IPS-18c (cell line): ENCODE measurements around the gene ZNF217.
"Not testable (repeated sequence)": the region's sequence is repeated elsewhere in the genome, so short reads cannot be mapped to it uniquely, and the experiment has no call there.

Experiments used
- H3K4me3 ChIP-seq: 2 replicates; pipeline ENCODE4 v1.7.0; 2013; ENCODE audit warnings: low read depth, mild to moderate bottlenecking, low read length, moderate library complexity; ENCODE audit not compliant: insufficient read depth
- H3K9me3 ChIP-seq: one replicate; pipeline ENCODE4 v1.6.1; 2013; ENCODE audit warnings: mild to moderate bottlenecking, low read length, moderate library complexity; ENCODE audit not compliant: control insufficient read depth, insufficient read depth

Gene ZNF217

DNA sequence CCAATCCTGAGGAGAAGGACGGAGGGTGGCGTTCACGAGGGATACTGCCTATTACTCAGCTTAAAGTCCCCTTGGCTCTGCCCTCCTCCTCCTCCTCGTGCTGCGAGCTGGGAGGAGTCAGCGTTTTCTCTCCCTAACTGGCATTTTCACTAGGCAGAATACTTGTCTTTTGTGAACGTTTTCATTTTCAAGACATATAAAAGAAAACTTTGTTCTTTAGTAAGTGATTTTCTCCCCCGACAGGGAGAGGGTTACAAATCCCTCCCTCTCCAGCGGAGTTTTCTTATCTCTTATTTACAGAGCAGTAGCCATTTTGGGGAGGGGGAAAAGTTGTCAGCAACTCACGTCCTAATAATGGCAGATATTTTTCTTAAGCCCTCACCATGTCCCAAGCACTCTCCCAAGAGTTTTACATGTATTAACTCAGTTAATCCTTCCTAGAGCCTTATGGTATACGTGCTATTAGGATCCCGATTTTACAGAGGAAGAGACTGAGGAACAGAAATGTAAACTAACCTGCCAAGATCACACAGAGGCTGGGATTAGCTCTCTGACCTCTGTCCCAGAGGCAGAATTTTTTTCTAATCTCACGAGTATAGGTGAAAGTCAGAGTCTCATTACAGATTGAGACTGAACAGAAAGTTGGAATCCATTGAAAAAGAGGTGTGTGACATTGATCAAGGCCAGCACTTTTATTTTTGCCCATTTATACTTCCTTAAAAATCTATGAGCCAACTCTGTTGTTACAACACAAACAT is 30.0 kb upstream of the ZNF217 start:
- Histone ChIP-seq H3K9me3 (no peaks in the 10 kb centered on the region), H3K4me3 (no peak overlapping the region)

GRCh38 chr20:53623134-53623453 is 29.5 kb upstream of the ZNF217 start:
- Histone ChIP-seq H3K4me3 (no peak overlapping the region), H3K9me3 (no peaks in the 10 kb centered on the region)

- Histone ChIP-seq H3K4me3 (no peak overlapping the region), H3K9me3 (no peaks in the 10 kb centered on the region)
Observed at GRCh38 chr20:53622247-53623133, 28.9 kb upstream of the ZNF217 start.

- Histone ChIP-seq H3K9me3 (no peaks in the 10 kb centered on the region), H3K4me3 (no peak overlapping the region)
Observed at GRCh38 chr20:53621482-53622246, 28.0 kb upstream of the ZNF217 start.

DNA sequence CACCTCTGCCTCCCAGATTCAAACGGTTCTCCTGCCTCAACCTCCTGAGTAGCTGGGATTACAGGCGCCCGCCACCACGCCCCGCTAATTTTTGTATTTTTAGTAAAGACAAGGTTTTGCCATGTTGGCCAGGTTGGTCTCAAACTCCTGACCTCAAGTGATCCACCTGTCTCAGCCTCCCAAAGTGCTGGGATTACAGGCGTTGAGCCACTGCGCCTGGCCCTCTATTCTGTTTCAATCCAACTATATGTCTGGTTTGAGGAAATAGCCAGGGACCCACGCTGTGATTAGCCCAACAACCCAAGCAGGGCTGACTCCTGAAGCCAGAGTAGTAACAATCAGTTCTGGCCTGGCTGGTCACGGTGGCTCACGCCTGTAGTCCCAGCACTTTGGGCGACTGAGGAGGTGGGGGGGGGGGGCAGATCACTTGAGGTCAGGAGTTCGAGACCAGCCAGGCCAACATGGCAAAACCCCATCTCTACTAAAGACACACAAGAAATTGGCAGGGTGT is 24.9 kb upstream of the ZNF217 start:
- H3K9me3 ChIP-seq, H3K4me3 ChIP-seq: not testable (repeated sequence)

DNA sequence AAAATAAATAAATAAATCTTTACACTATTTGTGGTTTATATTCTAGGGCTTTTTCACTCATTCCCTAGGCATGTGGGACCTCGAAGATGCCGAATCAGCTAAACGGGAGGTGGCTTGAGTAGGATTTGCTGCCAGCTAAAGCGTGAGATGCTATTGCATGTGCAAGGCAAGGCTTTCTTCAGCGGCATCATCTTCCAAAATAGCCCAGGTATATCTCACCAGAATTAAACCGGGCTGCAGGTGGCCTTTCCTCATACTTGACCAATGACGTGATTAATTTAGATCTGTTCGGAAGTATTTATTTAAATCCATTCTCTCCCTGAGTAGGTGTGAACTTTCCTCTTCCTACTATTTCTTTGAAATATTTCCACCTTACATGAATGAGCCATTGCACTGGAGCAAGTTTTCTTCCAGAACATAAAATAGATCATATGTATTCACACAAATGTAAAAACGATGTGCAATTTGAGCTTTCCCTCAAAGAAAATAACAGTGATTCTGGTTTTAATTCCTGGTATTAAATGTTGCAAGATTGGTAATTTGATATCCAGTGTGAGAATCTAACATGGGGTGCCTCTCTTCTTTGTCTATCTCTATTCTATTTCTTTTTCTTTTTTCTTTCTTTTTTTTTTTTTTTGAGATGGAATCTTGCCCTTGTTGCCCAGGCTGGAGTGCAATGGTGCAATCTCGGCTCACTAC is 24.3 kb upstream of the ZNF217 start:
- H3K4me3 ChIP-seq: no peak overlapping the region
- no peaks in the 10 kb centered on the region for H3K9me3 ChIP-seq

DNA sequence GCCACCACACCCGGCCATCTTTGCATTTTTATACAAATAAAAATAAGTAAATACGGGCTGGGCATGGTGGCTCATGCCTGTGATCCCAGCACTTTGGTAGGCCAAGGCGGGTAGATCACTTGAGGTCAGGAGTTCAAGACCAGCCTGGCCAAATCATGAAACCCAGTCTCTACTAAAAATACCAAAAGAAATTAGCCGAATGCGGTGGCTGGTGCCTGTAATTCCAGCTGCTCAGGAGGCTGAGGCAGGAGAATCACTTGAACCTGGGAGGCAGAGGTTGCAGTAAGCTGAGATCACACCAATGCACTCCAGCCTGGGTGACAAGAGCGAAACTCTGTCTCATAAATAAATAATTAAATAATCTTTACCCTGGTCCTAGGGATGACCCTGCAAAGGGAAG is 22.9 kb upstream of the ZNF217 start:
- not testable (repeated sequence) for H3K4me3 ChIP-seq

DNA sequence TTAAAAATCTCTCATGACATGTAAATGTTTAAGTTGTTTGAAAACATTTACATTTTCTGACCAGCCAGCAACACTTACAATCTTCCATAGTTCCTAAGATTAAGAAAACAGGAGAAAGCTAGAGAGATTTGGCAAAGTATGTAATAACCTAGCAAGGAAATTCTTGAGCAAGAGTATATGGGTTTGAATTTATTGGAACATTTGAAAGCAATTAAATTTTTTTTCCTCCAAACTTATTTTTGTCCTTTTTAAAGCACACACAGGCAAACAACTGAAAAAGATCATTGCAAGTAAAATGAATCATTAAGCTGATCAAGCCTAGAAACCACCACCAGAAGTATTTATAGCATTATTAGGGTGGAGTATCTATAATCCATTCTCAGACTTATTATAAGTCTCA is 20.1 kb upstream of the ZNF217 start:
- Histone ChIP-seq H3K4me3 (no peak overlapping the region), H3K9me3 (no peaks in the 10 kb centered on the region)

More for the DNA sequence above, 22.9 kb upstream of the ZNF217 start:
- H3K9me3 ChIP-seq: not testable (repeated sequence)

- H3K9me3 ChIP-seq, H3K4me3 ChIP-seq: not testable (repeated sequence)
Observed at GRCh38 chr20:53612289-53612688, 18.6 kb upstream of the ZNF217 start.

DNA sequence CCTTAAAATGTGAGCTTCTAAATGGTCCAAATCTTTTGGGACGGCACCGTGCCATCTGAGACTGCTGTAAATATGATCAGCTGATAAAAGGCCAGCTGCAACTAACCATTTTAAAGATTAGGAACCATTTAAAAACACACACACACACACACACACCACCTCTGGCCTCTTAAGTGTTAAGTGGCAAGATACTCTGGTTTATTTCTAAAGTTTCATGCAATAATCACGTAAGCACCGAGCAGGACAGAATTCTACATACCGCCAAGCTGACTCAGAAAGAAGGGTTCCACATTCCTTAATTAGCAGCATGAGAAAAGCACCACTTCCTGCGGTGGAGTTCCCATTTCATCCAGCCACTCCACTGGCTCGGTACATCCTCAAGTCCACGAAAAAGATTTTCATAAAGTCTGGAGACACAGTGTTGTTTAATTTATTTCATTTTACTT is 17.8 kb upstream of the ZNF217 start:
- H3K4me3 ChIP-seq: no peak overlapping the region
- H3K9me3 ChIP-seq: no peaks in the 10 kb centered on the region

DNA sequence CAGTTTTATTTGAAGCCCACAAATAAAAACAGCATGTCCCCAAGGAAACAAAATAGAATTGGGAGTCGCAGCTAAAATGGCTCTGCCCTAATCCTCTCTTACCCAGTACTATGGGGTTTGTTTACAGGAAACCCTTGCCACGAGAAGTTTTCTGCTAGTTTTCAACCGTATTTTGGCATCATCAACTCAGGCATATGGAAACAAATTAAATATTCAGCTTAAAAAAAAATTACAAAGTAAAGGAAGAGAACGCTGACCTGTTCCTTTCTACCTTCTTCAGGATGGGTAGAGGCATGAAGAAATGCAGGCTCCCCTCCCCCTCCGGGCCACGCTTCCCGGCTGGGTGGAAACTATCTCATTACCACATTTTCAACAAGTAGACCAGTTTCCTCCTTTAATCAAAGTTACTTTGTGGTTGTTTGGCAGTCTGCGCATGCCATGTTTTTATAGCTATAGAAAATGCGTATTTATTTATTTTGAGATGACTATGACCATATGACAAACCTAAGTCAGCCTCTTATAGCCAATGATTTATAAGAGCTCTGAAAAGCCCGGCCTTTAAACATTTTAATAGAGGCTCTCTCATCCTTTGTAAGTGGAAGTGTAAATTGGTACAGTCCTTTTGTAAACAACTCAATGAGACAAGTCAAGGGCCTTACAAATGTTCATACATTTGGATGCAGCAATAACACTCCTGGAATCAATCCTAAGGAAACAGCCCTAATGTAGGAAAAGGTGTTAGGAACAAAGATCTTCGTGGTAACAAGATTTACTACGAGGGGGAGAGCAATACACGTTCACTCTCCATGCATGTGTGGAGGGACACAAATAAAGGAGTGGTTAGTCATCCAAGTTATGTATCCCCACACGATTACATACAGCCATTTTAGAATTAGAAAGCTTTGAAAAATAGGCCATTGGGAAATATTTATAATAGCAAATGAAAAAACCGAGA is 16.1 kb upstream of the ZNF217 start:
- no peaks in the 10 kb centered on the region for H3K9me3 ChIP-seq
- H3K4me3 ChIP-seq: no peak overlapping the region

DNA sequence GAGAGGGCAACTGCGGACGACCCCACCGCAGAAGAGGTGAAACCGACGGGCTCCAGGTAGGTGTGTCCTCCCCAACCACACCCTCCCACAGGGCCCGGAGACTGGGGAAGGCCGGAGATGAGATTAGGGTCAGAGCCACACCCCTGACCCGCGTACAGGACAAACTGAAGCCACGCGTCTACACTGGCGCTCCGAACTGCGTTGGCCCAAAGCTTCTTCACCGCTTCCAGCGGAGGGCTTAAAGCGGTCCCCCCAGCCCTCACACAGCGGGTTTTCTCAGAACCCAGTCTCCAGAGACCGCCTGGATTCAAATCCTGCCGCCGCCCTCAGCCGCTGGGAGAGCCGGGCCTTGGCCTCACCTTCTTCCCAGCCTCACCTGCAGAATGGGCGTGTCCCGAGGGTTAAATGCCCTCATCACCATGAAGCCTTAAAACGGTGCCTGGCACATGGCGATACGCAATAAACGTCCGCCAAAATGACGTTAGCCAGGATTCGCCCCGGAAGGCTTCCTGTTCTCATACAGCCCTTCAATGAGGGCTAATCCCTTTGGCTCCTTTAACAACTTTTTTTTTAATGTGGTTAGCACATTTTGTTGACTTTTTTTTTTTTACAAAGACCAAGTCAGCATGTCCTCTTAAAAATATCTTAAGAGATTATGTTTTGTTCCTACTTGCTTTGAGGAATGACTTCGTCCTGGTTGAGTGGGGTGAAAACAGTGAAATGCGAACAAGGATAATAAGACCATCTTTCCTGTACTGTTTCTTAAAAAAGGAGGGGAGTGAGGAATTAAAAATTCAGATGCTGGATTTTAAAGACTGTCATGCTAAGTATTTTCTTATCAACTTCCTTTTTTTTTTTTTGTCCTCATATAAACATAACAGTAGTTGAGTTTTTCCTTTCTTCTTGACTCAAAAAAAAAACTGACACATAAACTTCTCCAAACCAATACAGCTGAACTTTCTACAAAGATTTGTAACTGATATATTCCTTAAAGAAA is 15.1 kb upstream of the ZNF217 start:
- Histone ChIP-seq H3K9me3 (no peaks in the 10 kb centered on the region), H3K4me3 (no peak overlapping the region)

DNA sequence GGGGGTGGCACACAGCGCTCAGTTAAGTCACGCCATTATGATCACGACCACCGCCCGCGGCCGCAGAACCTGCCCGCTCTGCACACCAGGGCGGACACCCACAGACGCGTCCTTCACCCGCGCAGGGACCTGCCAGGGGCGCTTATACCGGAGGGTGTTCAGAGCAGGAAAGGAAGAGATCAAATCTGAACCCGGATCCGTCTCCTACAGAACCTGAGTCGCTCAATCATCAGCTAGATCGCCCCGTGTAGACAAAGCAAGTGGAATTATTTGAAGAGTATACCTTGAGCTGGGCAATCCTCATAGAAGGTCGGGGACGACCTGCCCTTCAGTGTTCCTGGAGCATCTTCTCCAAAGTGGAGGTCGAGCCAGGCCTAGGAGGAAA is 14.4 kb upstream of the ZNF217 start:
- Histone ChIP-seq H3K4me3 (no peak overlapping the region), H3K9me3 (no peaks in the 10 kb centered on the region)

DNA sequence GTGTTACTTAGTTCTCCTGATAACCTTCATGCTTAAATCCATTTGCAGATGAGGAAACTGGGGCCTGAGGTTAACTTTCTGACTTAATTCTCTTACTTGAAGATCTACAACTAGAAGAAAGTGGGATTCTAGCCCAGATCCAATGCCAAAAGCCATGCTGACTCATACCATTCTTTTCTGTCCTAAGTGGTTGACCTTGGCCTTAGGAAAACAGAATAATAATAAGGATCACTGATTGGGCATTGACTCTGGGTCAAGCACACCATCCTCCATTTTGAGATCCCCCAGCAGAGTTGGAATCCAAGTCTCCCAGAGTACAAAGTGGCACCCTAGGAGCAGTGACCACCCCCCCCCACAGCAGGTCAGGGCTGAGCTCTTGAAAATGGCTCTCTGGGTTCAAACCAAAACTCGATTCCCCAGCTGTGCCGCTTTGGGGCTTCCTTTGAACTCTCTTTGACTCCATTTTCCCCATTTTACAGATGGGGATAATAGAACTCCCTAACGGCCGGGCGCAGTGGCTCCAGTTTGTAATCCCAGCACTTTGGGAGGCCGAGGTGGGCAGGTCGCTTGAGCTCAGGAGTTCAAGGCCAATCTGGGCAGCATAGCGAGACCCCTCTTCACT is 12.8 kb upstream of the ZNF217 start:
- Histone ChIP-seq H3K4me3 (no peak overlapping the region), H3K9me3 (no peaks in the 10 kb centered on the region)

- H3K9me3 ChIP-seq: not testable (repeated sequence)
Observed at GRCh38 chr20:53605401-53605800, 11.8 kb upstream of the ZNF217 start.

More at GRCh38 chr20:53605401-53605800, 11.8 kb upstream of the ZNF217 start:
- H3K4me3 ChIP-seq: not testable (repeated sequence)
